Measurements from ENCODE around the gene RACGAP1.

RACGAP1 gene

DNA sequence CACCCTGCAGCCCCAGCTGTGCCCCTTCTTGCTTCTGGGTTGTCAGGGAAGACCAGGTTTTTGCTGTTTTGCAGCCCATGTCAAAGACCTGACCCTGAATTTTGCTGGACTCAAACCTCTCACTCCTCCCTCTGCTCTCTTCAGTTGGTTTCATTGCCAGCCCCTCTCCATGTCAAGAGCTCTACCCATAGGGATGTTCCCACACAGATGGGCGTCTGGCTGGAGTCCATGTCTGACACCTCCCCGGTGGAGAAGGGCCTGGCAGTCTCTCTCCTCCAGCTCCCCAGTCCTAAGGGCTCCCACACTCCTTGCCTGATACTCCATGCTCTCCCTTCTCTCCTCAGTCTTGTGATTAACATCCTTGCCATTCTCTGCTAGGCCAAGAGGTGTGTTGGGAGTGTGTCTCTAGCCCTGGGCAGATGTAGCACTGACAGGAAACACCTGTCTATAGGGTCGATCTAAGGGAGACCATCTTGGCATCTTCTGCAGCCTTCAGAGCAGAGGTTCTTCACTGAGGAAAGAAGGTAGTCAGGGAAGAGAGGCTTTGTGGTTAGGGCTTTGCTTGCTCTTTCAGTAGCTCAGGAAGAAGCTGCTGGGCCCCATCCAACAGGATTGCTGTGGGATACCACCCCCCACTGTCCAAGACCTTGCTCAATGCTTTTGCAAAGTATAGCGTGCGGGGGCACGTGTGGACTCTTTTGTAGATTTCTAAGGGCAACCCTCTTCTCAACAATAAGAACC, 36.8 kb upstream of the RACGAP1 start:
- TF ChIP-seq, protein P1, sequence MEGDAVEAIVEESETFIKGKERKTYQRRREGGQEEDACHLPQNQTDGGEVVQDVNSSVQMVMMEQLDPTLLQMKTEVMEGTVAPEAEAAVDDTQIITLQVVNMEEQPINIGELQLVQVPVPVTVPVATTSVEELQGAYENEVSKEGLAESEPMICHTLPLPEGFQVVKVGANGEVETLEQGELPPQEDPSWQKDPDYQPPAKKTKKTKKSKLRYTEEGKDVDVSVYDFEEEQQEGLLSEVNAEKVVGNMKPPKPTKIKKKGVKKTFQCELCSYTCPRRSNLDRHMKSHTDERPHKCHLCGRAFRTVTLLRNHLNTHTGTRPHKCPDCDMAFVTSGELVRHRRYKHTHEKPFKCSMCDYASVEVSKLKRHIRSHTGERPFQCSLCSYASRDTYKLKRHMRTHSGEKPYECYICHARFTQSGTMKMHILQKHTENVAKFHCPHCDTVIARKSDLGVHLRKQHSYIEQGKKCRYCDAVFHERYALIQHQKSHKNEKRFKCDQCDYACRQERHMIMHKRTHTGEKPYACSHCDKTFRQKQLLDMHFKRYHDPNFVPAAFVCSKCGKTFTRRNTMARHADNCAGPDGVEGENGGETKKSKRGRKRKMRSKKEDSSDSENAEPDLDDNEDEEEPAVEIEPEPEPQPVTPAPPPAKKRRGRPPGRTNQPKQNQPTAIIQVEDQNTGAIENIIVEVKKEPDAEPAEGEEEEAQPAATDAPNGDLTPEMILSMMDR (IDR thresholded peaks at IDR 0.05): no peak
- Histone ChIP-seq H3K4me3 (ENCODE audit: low read depth in 1 of 2, low read length in 1 of 2) (no peak overlapping the region), H3K9me3 (no peaks in the 10 kb centered on the region), H3K36me3 (no peaks in the 10 kb centered on the region), H3K27me3 (peaks cover 98% of the 10 kb centered on the region), H3K4me1 (ENCODE audit: control insufficient read depth in 1 of 2, insufficient read depth in 1 of 2, low read depth in 1 of 2, low read length in 1 of 2) (peaks cover 3 to 7% of the 10 kb centered on the region in 2 experiments), H3K27ac (no peak overlapping the region)

DNA sequence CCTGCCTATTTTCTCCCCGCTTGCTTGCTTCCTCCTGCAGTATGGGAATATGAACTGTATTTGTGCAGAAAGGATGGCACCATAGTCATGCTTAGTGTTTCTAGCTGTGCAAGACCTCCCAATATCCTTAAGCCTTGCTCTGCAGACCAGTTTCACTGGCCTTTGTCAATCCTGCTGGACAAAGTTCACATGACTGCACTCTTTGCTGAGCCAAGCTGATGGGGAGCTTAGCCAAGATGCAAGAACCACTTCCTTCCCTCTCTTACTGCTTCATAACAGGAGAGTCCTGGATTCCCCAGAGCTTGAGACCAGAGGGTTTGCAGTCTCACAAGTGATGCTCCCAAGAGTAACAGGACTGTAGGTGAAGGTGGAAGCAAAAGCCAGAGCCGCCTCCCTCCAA, 35.9 kb upstream of the RACGAP1 start:
- H3K27me3 ChIP-seq: peaks cover 99% of the 10 kb centered on the region
- H3K4me1 ChIP-seq (ENCODE audit: control insufficient read depth in 1 of 2, insufficient read depth in 1 of 2, low read depth in 1 of 2, low read length in 1 of 2): peaks cover 7 to 15% of the 10 kb centered on the region in 2 experiments
- H3K27ac ChIP-seq: no peak overlapping the region
- no peaks in the 10 kb centered on the region for H3K36me3 ChIP-seq
- no peak overlapping the region for H3K4me3 ChIP-seq (ENCODE audit: low read depth in 1 of 2, low read length in 1 of 2)
- TF ChIP-seq, protein P1 (IDR thresholded peaks at IDR 0.05): no peak
- no peaks in the 10 kb centered on the region for H3K9me3 ChIP-seq

DNA sequence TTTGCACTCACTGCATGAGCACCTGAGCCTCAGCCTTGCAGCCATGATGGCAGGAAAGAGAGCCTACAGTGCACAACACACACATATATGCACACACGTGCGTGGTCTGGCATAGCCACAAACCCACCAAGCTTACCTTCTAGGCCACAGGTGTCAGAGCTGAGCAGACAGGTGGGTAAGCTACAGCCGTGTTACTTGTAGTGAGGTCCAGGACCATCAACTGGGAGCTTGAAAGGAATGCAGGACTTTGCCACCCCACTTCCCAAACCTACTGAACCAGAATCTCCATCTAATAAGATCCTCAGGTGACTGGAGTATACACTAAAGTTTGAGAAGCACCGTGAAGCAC, 34.8 kb upstream of the RACGAP1 start:
- Histone ChIP-seq H3K9me3 (no peaks in the 10 kb centered on the region), H3K36me3 (no peaks in the 10 kb centered on the region), H3K27ac (no peak overlapping the region), H3K27me3 (peaks cover 99% of the 10 kb centered on the region), H3K4me1 (ENCODE audit: control insufficient read depth in 1 of 2, insufficient read depth in 1 of 2, low read depth in 1 of 2, low read length in 1 of 2) (peaks cover 12 to 21% of the 10 kb centered on the region in 2 experiments), H3K4me3 (ENCODE audit: low read depth in 1 of 2, low read length in 1 of 2) (no peak overlapping the region)
- TF ChIP-seq, protein P1 (IDR thresholded peaks at IDR 0.05): no peak

DNA sequence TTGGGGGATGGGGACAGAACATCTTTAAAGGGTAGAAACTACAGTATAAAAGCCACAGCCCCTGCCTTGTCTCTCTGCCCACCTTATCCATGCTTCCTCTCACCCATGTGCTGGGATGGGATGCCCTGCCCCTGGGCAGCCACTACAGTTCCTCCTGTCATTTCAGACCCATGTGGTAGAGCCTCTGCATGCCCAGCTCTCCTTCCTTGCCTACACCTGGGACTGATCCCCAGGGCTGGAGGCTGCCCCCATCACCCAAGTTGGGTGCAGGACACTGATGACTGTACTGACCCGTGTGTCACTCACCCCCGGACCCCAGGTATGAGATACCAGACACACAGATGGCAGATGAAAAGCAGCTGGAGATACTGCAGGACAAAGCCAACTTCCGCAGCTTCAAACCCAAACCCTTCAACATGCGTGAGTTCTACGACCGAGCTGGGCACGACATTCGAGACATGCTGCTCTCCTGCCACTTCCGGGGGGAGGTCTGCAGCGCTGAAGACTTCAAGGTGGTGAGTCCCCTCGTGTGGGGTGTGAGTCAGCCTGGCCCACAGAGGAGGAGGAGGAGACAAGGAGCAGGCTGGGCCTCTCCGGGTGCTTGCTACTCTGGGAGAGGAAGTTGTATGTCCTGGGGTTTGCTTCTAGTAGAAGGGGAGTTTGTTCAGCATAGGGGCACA, 34.3 kb upstream of the RACGAP1 start:
- TF ChIP-seq, protein P1 (IDR thresholded peaks at IDR 0.05): no peak
- Histone ChIP-seq H3K36me3 (no peaks in the 10 kb centered on the region), H3K4me3 (ENCODE audit: low read depth in 1 of 2, low read length in 1 of 2) (no peak overlapping the region), H3K27ac (no peak overlapping the region), H3K4me1 (ENCODE audit: control insufficient read depth in 1 of 2, insufficient read depth in 1 of 2, low read depth in 1 of 2, low read length in 1 of 2) (peaks cover 12 to 21% of the 10 kb centered on the region in 2 experiments), H3K9me3 (no peaks in the 10 kb centered on the region), H3K27me3 (peaks cover 94% of the 10 kb centered on the region)

DNA sequence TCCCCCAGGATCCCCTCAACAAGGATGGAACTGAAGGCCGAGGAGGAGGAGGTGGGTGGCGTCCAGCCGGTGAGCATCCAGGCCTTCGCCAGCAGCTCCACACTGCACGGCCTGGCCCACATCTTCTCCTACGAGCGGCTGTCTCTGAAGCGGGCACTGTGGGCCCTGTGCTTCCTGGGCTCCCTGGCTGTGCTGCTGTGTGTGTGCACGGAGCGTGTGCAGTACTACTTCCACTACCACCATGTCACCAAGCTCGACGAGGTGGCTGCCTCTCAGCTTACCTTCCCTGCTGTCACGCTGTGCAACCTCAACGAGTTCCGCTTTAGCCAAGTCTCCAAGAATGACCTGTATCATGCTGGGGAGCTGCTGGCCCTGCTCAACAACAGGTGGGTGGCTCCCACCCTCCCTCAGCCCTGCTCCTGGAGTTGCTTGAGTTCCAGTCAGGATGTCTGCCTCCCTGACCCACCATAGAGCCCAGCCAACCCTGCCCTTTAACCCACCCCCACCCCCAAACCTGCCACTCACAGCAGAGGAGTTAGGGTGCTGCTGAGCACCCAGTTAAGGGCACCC, 33.5 kb upstream of the RACGAP1 start:
- Histone ChIP-seq H3K4me3 (ENCODE audit: low read depth in 1 of 2, low read length in 1 of 2) (no peak overlapping the region), H3K36me3 (no peaks in the 10 kb centered on the region), H3K9me3 (no peaks in the 10 kb centered on the region), H3K27me3 (peaks cover 87% of the 10 kb centered on the region), H3K27ac (no peak overlapping the region), H3K4me1 (ENCODE audit: control insufficient read depth in 1 of 2, insufficient read depth in 1 of 2, low read depth in 1 of 2, low read length in 1 of 2) (peaks cover 12 to 21% of the 10 kb centered on the region in 2 experiments)
- TF ChIP-seq, protein P1 (IDR thresholded peaks at IDR 0.05): no peak

Measured in neutrophil (primary cell).